Thoracic aorta (tissue), 2 donors: ENCODE results near the gene MRPS15. TPM values are rescaled to one million over a fixed set of nuclear protein-coding genes. Genes with fewer than 3 reads are reported as not detected.

Experiments used
- ATAC-seq: fragments of 150-250 bp; one replicate; pipeline ENCODE4 v1.8.0; 2017; ENCODE audit warnings: low read depth; ENCODE audit not compliant: insufficient number of reproducible peaks, low FRiP score
- DNase-seq: peaks from one replicate; pipeline ENCODE4 v3.0.0-alpha.2; 2020; ENCODE audit warnings: low spot score
- H3K27ac ChIP-seq, 2 donors: fragments of 200-600 bp; sonication (generic); 1 replicate in 1 of 2; 2 replicates in 1 of 2; pipeline ENCODE4 v1.5.1; 2016; ENCODE audit warnings: mild to moderate bottlenecking in 2 of 2, moderate library complexity in 2 of 2
- H3K27me3 ChIP-seq: fragments of 200-600 bp; sonication (generic); replicated peaks from 2 replicates; pipeline ENCODE4 v1.6.0; 2016; ENCODE audit warnings: mild to moderate bottlenecking; ENCODE audit not compliant: insufficient read depth
- H3K36me3 ChIP-seq: fragments of 200-600 bp; sonication (generic); one replicate; pipeline ENCODE4 v1.5.1; 2016
- H3K4me1 ChIP-seq, 2 donors: fragments of 200-600 bp; sonication (generic); 1 replicate in 1 of 2; 2 replicates in 1 of 2; pipeline versions ENCODE4 v1.5.1 to v1.6.0; 2016; ENCODE audit warnings: low read depth in 2 of 2, mild to moderate bottlenecking in 1 of 2; ENCODE audit not compliant: control insufficient read depth in 1 of 2
- H3K4me3 ChIP-seq: fragments of 200-600 bp; sonication (generic); 2 replicates; pipeline ENCODE4 v1.5.1; 2016; ENCODE audit warnings: mild to moderate bottlenecking
- H3K9me3 ChIP-seq: fragments of 200-600 bp; sonication (generic); 2 replicates; pipeline ENCODE4 v1.5.1; 2016
- total RNA-seq, 2 donors: library from RNA; depleted of rRNA; stranded (reverse); fragments of >200 nt; gene quantifications; one replicate each; pipeline versions ENCODE4 v1.1.0 to v1.2.3, GENCODE V29; 2016
- TF ChIP-seq, protein P1 (sequence below): fragments of 200-600 bp; sonication (generic); IDR thresholded peaks from one replicate; pipeline ENCODE4 v1.5.1; 2019; ENCODE audit warnings: antibody characterized with exemption

MRPS15 gene
- total RNA-seq, 2 donors from 2014 or later: 27.4 to 42.9 TPM

DNA sequence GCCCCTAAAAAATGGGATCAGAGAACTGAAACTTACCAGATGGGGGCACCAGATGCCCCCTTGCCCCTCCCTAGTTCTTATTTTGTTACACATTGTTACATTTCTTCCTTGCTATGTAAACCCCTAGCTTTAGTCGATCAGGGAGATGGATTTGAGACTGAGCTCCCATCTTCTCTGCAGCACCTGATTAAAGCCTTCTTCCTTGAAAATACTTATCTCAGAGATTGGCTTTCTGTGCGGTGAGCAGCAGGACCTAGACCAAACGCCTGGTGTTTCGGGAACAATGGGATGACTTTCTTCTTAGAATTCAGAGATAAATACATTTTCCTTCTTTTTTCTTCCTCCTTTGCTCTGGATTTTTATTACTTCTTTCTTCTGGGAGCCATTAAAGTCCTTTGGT lies 49.8 kb downstream of the MRPS15 start:
- H3K4me3 ChIP-seq: no peak overlapping the region
- ATAC-seq: no peak

DNA sequence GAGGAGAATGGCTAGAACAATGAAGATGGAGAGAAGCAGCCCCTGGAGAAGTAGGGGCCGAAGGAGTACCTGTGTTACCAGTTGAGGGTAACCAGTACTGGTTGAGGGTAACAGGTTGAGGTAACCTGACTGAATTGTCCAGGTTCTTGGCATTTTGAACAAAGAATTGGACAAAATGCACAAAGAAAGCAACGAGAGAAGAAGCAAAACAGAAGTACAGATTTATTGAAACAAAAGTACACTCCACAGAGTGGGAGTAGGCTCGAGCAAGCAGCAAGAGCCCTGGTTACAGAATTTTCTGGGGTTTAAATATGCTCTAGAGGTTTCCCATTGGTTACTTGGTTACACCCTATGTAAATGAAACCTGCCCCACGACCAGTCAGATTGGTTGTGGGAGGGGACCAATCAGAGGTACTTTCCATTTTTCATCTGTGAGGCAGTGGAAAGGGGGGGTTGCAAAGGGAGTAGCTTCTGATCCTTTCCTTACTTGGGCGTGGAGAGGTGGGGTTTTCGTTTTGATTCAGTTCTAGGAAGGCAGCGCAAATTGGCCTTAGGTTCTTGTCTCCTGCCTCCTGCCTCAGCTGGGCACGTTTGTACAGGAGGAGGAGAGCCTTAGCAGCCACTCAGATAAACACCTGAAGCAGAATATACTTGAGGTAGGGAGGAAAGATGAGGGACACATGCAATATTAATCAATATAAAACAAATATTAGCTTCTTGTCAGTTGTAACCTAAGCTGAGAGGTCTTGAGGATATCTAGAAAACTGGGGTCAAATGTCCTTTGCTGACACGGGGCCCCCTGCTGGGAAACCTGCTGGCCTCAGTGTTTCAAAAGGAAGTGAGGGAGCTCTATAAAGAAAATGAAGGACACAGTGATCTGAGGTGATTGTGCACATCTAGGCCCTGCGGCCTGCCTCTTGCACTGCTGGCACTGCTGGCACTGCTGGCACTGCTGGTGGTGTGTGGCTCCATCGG lies 52.2 kb downstream of the MRPS15 start:
- Histone ChIP-seq H3K4me1 (no peaks in the 10 kb centered on the region), H3K4me3 (no peak overlapping the region), H3K9me3 (no peaks in the 10 kb centered on the region), H3K27me3 (no peaks in the 10 kb centered on the region), H3K27ac (no peak overlapping the region), H3K36me3 (no peaks in the 10 kb centered on the region)
- DNase-seq (no peak), ATAC-seq (no peak)
- TF ChIP-seq, protein P1, sequence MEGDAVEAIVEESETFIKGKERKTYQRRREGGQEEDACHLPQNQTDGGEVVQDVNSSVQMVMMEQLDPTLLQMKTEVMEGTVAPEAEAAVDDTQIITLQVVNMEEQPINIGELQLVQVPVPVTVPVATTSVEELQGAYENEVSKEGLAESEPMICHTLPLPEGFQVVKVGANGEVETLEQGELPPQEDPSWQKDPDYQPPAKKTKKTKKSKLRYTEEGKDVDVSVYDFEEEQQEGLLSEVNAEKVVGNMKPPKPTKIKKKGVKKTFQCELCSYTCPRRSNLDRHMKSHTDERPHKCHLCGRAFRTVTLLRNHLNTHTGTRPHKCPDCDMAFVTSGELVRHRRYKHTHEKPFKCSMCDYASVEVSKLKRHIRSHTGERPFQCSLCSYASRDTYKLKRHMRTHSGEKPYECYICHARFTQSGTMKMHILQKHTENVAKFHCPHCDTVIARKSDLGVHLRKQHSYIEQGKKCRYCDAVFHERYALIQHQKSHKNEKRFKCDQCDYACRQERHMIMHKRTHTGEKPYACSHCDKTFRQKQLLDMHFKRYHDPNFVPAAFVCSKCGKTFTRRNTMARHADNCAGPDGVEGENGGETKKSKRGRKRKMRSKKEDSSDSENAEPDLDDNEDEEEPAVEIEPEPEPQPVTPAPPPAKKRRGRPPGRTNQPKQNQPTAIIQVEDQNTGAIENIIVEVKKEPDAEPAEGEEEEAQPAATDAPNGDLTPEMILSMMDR: no peak

More for the DNA sequence above, 49.8 kb downstream of the MRPS15 start:
- Histone ChIP-seq H3K36me3 (no peaks in the 10 kb centered on the region), H3K4me1 (no peaks in the 10 kb centered on the region), H3K27me3 (no peaks in the 10 kb centered on the region), H3K9me3 (no peaks in the 10 kb centered on the region), H3K27ac (no peak overlapping the region)
- DNase-seq: no peak
- TF ChIP-seq, protein P1: no peak

DNA sequence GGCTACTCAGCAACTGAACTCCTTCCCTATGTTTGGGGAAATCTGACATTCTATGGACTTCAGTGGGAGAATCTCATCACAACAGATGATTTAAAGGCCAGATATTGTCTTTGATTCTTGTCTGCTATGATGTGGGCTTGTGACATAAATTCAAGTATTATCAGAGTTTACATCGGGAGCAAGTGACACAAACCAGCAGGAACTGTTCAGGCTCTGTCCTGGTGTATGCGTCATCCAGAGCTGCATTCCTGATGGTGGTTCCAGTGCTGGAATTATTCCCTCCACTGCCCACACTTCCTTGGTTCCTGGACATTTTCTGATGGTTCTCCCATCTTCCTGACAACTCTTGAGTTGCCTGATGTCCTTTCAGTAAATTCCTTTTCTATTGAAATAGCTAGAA lies 55.7 kb downstream of the MRPS15 start:
- TF ChIP-seq, protein P1: no peak
- DNase-seq (no peak), ATAC-seq (no peak)
- H3K9me3 ChIP-seq: no peaks in the 10 kb centered on the region
- H3K4me1 ChIP-seq: no peaks in the 10 kb centered on the region
- no peaks in the 10 kb centered on the region for H3K36me3 ChIP-seq
- H3K27me3 ChIP-seq: no peaks in the 10 kb centered on the region
- H3K27ac ChIP-seq: no peak overlapping the region
- H3K4me3 ChIP-seq: no peak overlapping the region

DNA sequence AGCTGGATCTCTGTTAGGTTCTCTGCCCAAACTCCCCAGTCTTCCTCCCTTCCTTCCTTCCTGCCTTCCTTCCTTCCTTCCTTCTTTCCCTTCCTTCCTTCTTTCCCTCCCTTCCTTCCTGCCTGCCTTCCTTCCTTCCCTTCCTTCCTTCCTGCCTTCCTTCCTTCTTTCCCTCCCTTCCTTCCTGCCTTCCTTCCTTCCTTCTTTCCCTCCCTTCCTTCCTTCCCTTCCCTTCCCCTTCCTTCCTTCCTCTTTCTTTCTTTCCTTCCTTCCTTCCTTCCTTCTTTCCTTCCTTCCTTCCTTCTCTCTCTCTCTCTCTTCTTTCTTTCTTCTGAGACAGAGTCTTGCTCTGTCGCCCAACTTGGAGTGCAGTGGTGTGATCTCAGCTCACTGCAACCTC lies 57.7 kb downstream of the MRPS15 start:
- H3K27ac ChIP-seq: no peak overlapping the region
- TF ChIP-seq, protein P1: no peak
- H3K9me3 ChIP-seq: no peaks in the 10 kb centered on the region
- H3K27me3 ChIP-seq: no peaks in the 10 kb centered on the region
- H3K4me3 ChIP-seq: no peak overlapping the region
- ATAC-seq (no peak), DNase-seq (no peak)
- no peaks in the 10 kb centered on the region for H3K4me1 ChIP-seq
- no peaks in the 10 kb centered on the region for H3K36me3 ChIP-seq

Other genes starting within 250 kb of the MRPS15 start
- gene THRAP3, start 239.9 kb downstream of the MRPS15 start, total RNA-seq: 100 to 1,000 TPM in 1 of 2 donors, 10 to 100 TPM in 1; 49.3 to 111 TPM
- gene SH3D21, start 158.0 kb downstream of the MRPS15 start, total RNA-seq: 1 to 10 TPM; 3.9 to 5.6 TPM
- gene EVA1B, start 140.7 kb downstream of the MRPS15 start, total RNA-seq: 100 to 1,000 TPM; 107 to 189 TPM
- 10 to 100 TPM; 60.3 to 61.5 TPM for gene STK40, start 78.5 kb downstream of the MRPS15 start, total RNA-seq
- gene LSM10, start 66.5 kb downstream of the MRPS15 start, total RNA-seq: 10 to 100 TPM; 14.4 to 34.4 TPM
- 10 to 100 TPM; 11.5 to 16.9 TPM for gene OSCP1, start 13.9 kb downstream of the MRPS15 start, total RNA-seq
- 10 to 100 TPM; 28.6 to 43.7 TPM for gene CSF3R, start 18.5 kb upstream of the MRPS15 start, total RNA-seq